Activated CD4-positive, alpha-beta T cell treated with anti-CD3 and anti-CD28 coated beads, Interleukin-2, Interleukin-4, amounts not matched to agents 100 ng/mL and 50 ng/mL, durations not matched to agents 16 hours and 8 hours (primary cell): ENCODE data around the gene DDX25.

Experiments used
- DNase-seq: peaks from one replicate; pipeline ENCODE4 v3.0.0-alpha.2; 2020; ENCODE audit warnings: low spot score

The DDX25 gene

GRCh38 chr11:125935618-125936199 lies 31.4 kb downstream of the DDX25 start:
- no peak for DNase-seq

- no peak for DNase-seq
Measured at GRCh38 chr11:125938418-125938817, 34.1 kb downstream of the DDX25 start.

GRCh38 chr11:125939081-125939521 lies 34.8 kb downstream of the DDX25 start:
- no peak for DNase-seq

GRCh38 chr11:125940145-125940544 lies 35.8 kb downstream of the DDX25 start:
- no peak for DNase-seq

GRCh38 chr11:125941267-125941618 lies 36.9 kb downstream of the DDX25 start:
- DNase-seq, result no peak

GRCh38 chr11:125941619-125942611 lies 37.6 kb downstream of the DDX25 start:
- peak; percentile 38 for DNase-seq

- DNase-seq, result no peak
Measured at GRCh38 chr11:125942771-125943428, 38.6 kb downstream of the DDX25 start.

- DNase-seq, result no peak
Measured at GRCh38 chr11:125943661-125944349, 39.5 kb downstream of the DDX25 start.

- DNase-seq, result no peak
Measured at GRCh38 chr11:125944350-125945010, 40.2 kb downstream of the DDX25 start.

- no peak for DNase-seq
Measured at GRCh38 chr11:125945011-125945796, 40.9 kb downstream of the DDX25 start.

- no peak for DNase-seq
Measured at GRCh38 chr11:125945797-125946520, 41.7 kb downstream of the DDX25 start, which contains the start of gene VSIG10L2. TSS of gene VSIG10L2 (plus strand) at chr11:125946044. CDS start at chr11:125946056, 12 bp downstream.

- DNase-seq, result no peak
Measured at GRCh38 chr11:125946712-125947418, 42.6 kb downstream of the DDX25 start.

GRCh38 chr11:125947419-125948277 lies 43.3 kb downstream of the DDX25 start:
- DNase-seq, result no peak

- DNase-seq, result no peak
Measured at GRCh38 chr11:125948278-125949051, 44.2 kb downstream of the DDX25 start.

GRCh38 chr11:125949271-125950177 lies 45.2 kb downstream of the DDX25 start:
- DNase-seq, result no peak

- DNase-seq, result no peak
Measured at GRCh38 chr11:125950178-125950490, 45.8 kb downstream of the DDX25 start.
